BLaER1 treated with 17β-estradiol and CSF1 and Interleukin-3, amounts not matched to agents 10 nM and 100 nM (cell line): ENCODE measurements around the gene ITPK1.
"Not testable (repeated sequence)": the region's sequence is repeated elsewhere in the genome, so short reads cannot be mapped to it uniquely, and the experiment has no call there.

Source experiments
- H3K27ac ChIP-seq, 11 experiments: shearing (Covaris generic); formaldehyde crosslinking; 2 replicates each; pipeline ENCODE4 v1.8.1; 2022
- H3K27me3 ChIP-seq, 11 experiments: shearing (Covaris generic); formaldehyde crosslinking; 2 replicates each; pipeline ENCODE4 v1.8.1; 2022
- H3K36me3 ChIP-seq, 11 experiments: shearing (Covaris generic); formaldehyde crosslinking; 2 replicates each; pipeline ENCODE4 v1.8.1; 2022
- H3K4me1 ChIP-seq, 10 experiments: shearing (Covaris generic); formaldehyde crosslinking; 2 replicates each; pipeline ENCODE4 v1.8.1; 2022
- H3K4me2 ChIP-seq, 11 experiments: shearing (Covaris generic); formaldehyde crosslinking; 2 replicates each; pipeline ENCODE4 v1.8.1; 2022
- H3K4me3 ChIP-seq, 10 experiments: shearing (Covaris generic); formaldehyde crosslinking; 2 replicates each; pipeline ENCODE4 v1.8.1; 2022
- H3K9ac ChIP-seq, 11 experiments: shearing (Covaris generic); formaldehyde crosslinking; 2 replicates each; pipeline ENCODE4 v1.8.1; 2022
- H3K9me3 ChIP-seq, 11 experiments: shearing (Covaris generic); formaldehyde crosslinking; replicated peaks in 1 of 11; 2 replicates each; pipeline ENCODE4 v1.8.1; 2022
- H4K20me1 ChIP-seq, 11 experiments: shearing (Covaris generic); formaldehyde crosslinking; 2 replicates each; pipeline ENCODE4 v1.8.1; 2022
- Cebpa-rat ChIP-seq, 11 experiments: shearing (Covaris generic); IDR thresholded peaks; 2 replicates each; pipeline ENCODE4 v1.8.1; 2022

ITPK1 gene

DNA sequence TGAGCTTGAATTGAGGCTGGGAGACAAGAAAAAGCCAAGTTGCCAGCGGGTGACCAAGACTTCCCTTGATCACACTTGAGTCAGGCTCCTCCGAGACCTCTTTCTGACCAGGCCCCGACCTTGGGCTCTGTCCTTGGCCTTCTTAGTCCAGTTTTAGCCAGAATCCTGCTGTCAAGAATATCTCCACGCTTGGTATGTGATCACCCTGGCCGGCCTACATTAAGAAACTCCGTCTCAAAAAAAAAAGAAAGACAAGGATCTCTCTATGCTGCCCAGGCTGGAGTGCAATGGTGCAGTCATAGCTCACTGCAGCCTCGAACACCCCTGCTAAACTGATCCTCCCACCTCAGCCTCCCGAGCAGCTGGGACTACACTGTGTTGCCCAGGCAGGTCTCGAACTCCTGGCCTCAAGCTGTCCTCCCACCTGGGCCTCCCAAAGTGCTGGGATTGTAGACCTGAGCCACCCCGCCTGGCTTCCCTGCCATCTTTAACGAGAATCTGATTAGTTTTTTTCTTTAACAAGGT lies 1.0 kb upstream of the ITPK1 start:
- TF ChIP-seq Cebpa-rat (IDR thresholded peaks at IDR 0.05): no peak
- Histone ChIP-seq H3K4me3 (peak overlapping the region; percentile 88 to 99 (median 96)), H3K9ac (peak overlapping the region; percentile 92 to 98 (median 96)), H3K9me3 (no peaks in the 10 kb centered on the region), H3K36me3 (no peaks in the 10 kb centered on the region), H3K27me3 (no peaks in the 10 kb centered on the region), H3K4me2 (peak overlapping the region; percentile 69 to 99 (median 95)), H3K4me1 (peaks cover 28 to 79% (median 52%) of the 10 kb centered on the region in 10 experiments), H4K20me1 (peaks cover 5 to 32% (median 29%) of the 10 kb centered on the region in 11 experiments; a peak in 21 of 22 replicates), H3K27ac (peak overlapping the region; percentile 94 to 99 (median 97))

DNA sequence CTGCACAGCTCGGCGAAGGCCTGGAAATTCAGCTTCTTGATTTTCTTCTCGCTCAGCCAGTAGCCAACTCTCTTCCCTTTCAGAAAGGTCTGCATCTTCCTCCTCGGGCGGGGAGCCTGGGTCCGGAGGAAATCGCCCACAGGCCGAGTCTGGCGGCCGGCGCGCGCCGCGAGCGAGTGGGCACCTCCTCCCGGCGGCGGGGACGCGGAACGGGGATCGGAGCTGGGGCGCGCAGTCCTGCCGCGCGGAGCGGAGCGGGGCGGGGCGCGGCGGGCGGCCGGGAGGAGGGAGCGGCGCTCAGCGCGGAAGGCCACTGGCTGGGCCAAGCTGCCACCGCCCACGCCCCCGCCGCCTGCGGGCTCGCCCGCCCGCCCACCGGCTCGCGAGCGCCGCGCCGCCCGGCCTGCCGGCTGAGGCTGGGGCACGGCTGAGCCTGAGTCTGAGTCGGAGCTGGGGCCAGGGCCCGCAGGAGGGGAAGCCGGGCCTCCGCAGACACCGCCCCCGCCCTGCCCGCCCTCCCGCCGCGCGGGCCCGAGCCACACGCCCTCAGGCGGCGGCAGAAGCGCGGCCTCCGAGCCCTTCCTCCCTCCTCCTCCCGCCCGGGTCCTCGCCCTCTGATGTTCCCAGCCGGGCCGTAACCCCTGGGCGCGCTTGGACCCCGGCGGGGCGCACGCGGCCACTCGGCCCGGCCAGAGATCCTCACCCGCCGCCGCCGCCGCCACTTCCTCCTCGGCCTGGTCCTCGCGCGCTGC lies 480 bp downstream of the ITPK1 start:
- peak overlapping the region; percentile 91 to 100 (median 99) for H3K4me2 ChIP-seq
- TF ChIP-seq Cebpa-rat (IDR thresholded peaks at IDR 0.05): no peak
- peak overlapping the region; percentile 92 to 98 (median 96) for H3K9ac ChIP-seq
- peaks cover 43 to 82% (median 59%) of the 10 kb centered on the region in 10 experiments for H3K4me1 ChIP-seq
- peak overlapping the region; percentile 88 to 99 (median 96) for H3K4me3 ChIP-seq
- H3K27me3 ChIP-seq: no peaks in the 10 kb centered on the region
- peak overlapping the region; percentile 94 to 99 (median 97) for H3K27ac ChIP-seq
- no peaks in the 10 kb centered on the region for H3K36me3 ChIP-seq
- no peaks in the 10 kb centered on the region for H3K9me3 ChIP-seq
- H4K20me1 ChIP-seq: peaks cover 14 to 47% (median 41%) of the 10 kb centered on the region in 11 experiments; a peak in 21 of 22 replicates

DNA sequence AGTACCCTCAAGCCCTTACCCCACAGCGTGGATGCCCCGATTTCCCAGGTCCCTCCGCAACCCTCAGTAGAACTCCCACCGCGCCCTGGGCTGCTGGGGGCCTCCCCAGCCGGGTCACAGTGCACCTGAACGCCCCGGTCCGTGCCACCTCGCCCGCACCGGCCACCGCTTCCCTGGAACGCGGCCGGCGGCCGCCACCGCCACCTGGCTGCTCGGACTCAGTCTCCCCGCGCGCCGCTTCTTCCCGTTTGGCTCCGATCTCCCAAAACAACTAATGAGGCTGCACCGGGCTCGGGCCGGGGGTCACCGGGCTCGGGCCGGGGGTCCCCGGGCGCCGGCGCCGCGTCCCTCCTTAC lies 1.0 kb downstream of the ITPK1 start:
- Histone ChIP-seq H3K4me3 (peak overlapping the region; percentile 88 to 99 (median 96)), H3K27ac (peak overlapping the region; percentile 67 to 99 (median 97)), H4K20me1 (peaks cover 19 to 53% (median 47%) of the 10 kb centered on the region in 11 experiments; a peak in 21 of 22 replicates), H3K27me3 (no peaks in the 10 kb centered on the region), H3K4me2 (peak overlapping the region; percentile 91 to 100 (median 99)), H3K4me1 (peaks cover 48 to 82% (median 60%) of the 10 kb centered on the region in 10 experiments), H3K9ac (peak overlapping the region; percentile 92 to 98 (median 96)), H3K36me3 (no peaks in the 10 kb centered on the region), H3K9me3 (no peaks in the 10 kb centered on the region)
- no peak for TF ChIP-seq Cebpa-rat (IDR thresholded peaks at IDR 0.05)

- Histone ChIP-seq H3K4me2 (peak overlapping the region; percentile 91 to 100 (median 99)), H3K9ac (peak overlapping the region; percentile 92 to 98 (median 96)), H3K4me3 (peak overlapping the region; percentile 88 to 99 (median 96)), H3K27me3 (no peaks in the 10 kb centered on the region), H3K27ac (peak overlapping the region; percentile 67 to 99 (median 97)), H3K4me1 (peaks cover 53 to 82% (median 65%) of the 10 kb centered on the region in 10 experiments), H3K9me3 (no peaks in the 10 kb centered on the region), H4K20me1 (peaks cover 19 to 58% (median 52%) of the 10 kb centered on the region in 11 experiments; a peak in 21 of 22 replicates), H3K36me3 (0 out of 22 replicates have a peak, but pooled peaks cover 0 to 4% (median 0%) of the 10 kb centered on the region in 11 experiments)
- no peak for TF ChIP-seq Cebpa-rat (IDR thresholded peaks at IDR 0.05)
These were observed 1.5 kb downstream of the ITPK1 start for GRCh38 chr14:93114068-93114710.

DNA sequence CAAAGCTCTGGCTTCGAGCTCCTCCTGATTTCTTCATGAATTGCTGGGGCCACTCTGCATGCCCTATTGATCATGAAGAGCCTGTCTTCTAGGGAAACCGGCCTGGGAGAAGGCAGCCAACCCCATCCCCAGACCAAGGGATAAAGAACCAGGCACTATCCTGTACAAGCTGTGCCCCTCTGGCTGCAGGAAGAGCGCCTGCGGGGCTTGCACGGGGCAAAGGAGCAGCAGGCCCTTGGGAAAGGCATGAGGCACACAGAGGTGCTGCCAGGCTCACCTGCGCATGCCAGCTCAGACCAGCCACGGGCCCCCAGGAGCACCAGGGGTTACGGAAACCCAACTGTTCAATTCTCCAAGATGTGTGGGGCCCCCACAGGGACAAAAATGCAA lies 2.1 kb downstream of the ITPK1 start:
- H3K27me3 ChIP-seq: no peaks in the 10 kb centered on the region
- H3K4me3 ChIP-seq: peak overlapping the region; percentile 88 to 99 (median 96)
- peaks cover 19 to 63% (median 57%) of the 10 kb centered on the region in 11 experiments; a peak in 21 of 22 replicates for H4K20me1 ChIP-seq
- TF ChIP-seq Cebpa-rat (IDR thresholded peaks at IDR 0.05): no peak
- peak overlapping the region; percentile 92 to 98 (median 96); a peak in 20 of 22 replicates for H3K9ac ChIP-seq
- 0 out of 22 replicates have a peak, but pooled peaks cover 0 to 4% (median 0%) of the 10 kb centered on the region in 11 experiments for H3K36me3 ChIP-seq
- H3K4me1 ChIP-seq: peaks cover 58 to 82% (median 70%) of the 10 kb centered on the region in 10 experiments
- H3K9me3 ChIP-seq: no peaks in the 10 kb centered on the region
- peak overlapping the region in 7 of 11 experiments; percentile 52 to 99 (median 96); a peak in 7 of 22 replicates for H3K27ac ChIP-seq
- peak overlapping the region; percentile 91 to 100 (median 99) for H3K4me2 ChIP-seq

DNA sequence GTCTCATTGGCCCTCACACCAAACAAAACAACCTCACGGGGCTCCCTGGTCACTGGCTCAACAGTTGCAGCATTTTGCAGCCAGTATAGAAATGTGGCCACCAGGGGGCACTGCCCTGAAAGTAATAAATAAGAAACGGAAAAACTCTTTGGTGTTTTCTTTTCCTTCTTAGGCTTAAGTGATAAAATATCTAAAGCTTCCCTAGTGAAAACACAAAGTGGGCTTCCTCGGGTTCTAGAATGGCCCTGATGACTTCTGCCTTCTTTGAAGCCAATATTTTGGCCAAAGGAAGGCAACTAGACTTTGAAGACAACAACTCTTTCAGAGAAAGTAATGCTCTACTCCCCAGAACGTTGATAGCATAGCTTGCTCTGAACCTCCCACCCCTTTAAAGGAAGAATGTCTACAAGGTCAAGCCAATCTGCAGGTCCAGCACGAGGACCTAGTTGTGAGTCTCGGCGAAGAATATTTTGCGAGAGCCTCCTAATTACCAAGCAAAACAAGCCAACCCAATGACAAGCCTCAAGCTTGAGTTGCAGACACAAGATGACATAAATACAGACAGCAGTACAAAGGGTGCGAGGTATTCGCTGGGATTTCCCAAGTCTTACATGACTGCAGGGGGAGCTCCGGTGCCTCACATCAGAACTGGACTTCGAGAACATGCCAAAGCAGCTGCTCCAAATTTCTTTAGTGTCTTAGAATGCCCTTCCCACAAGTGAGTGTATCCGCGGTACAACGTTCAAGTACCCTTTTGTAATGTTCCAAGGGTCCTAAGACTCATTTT lies 2.6 kb downstream of the ITPK1 start:
- Histone ChIP-seq H3K4me3 (peak overlapping the region; percentile 88 to 99 (median 96); a peak in 18 of 20 replicates), H3K36me3 (0 out of 22 replicates have a peak, but pooled peaks cover 0 to 4% (median 0%) of the 10 kb centered on the region in 11 experiments), H3K9ac (peak overlapping the region in 10 of 11 experiments; percentile 95 to 98 (median 96); a peak in 16 of 22 replicates), H3K9me3 (no peaks in the 10 kb centered on the region), H3K27ac (peak overlapping the region in 8 of 11 experiments; percentile 24 to 99 (median 54); a peak in 14 of 22 replicates), H4K20me1 (peaks cover 22 to 69% (median 62%) of the 10 kb centered on the region in 11 experiments; a peak in 21 of 22 replicates), H3K27me3 (no peaks in the 10 kb centered on the region), H3K4me2 (peak overlapping the region; percentile 91 to 100 (median 99)), H3K4me1 (peaks cover 64 to 82% (median 76%) of the 10 kb centered on the region in 10 experiments)
- no peak for TF ChIP-seq Cebpa-rat (IDR thresholded peaks at IDR 0.05)

GRCh38 chr14:93111541-93111940 lies 4.2 kb downstream of the ITPK1 start:
- peaks cover 74 to 87% (median 83%) of the 10 kb centered on the region in 10 experiments for H3K4me1 ChIP-seq
- H3K27me3 ChIP-seq, H3K9me3 ChIP-seq, H3K36me3 ChIP-seq: not testable (repeated sequence)
- H3K4me2 ChIP-seq: peak overlapping the region; percentile 30 to 100 (median 98)
- peak overlapping the region in 4 of 11 experiments; percentile 4 to 98 (median 24); a peak in 3 of 22 replicates for H3K9ac ChIP-seq
- peak overlapping the region in 2 of 10 experiments; percentile 9 to 43; a peak in 2 of 20 replicates for H3K4me3 ChIP-seq
- H3K27ac ChIP-seq: peak overlapping the region in 3 of 11 experiments; percentile 43 to 71 (median 48); a peak in 6 of 22 replicates
- peaks cover 26 to 84% (median 71%) of the 10 kb centered on the region in 11 experiments; a peak in 21 of 22 replicates for H4K20me1 ChIP-seq
